NCI-H1105 (cell line): ENCODE measurements around the gene ADCY2.

ENCODE experiments used
- DNase-seq: peaks from one replicate; lab custom pipeline; 2025; lab: John Stamatoyannopoulos, UW

The ADCY2 gene

GRCh38 chr5:7503564-7503963 lies 107.6 kb downstream of the ADCY2 start:
- DNase-seq, result no peak

DNA sequence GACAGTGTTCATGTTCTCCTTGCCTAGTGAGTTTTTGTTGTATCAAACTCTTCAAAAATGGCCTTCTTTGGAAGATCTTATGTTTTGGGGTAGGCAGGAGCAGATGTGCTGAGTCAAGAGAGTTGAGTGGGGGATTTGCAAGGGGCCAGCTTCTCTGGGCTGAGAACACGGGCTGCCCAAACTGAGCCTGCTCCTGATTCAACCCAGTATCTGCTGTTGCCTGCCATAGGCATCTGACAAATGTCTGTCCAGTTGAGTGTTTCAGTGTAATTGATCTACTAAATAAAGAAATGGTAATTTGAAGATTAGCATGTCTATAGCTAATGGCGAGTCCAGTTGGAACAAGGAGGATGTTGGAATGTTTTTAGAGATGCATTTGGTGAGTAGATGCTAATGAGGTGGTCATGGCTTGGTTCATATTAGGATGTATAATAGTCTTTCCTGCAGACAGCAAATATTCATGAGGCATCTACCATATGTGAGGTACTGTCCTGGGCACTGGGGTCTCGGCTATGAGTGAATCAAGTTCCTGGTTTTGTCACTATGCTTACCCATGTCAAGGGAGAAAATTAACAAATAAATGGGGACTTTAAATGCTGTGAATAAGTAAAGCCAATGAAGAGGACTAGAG lies 119.5 kb downstream of the ADCY2 start:
- DNase-seq, result no peak

DNA sequence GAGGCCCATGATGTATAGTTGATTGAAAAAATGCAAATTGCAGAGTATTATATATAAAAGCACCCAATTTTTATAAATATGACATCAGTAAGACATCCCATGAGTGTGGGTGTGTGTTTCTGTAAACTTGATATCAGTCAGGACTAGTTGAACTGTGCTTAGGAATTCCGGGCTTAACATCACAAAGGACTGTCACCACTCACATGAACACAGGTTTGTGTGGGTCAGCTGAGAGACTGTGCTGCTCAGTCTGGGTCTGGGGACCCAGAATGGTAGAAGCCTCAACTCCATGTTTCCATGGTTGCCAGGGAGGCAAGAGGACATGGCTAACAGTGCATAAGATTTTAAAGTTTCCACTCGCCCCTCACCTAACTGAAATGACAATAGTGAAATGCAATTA lies 120.3 kb downstream of the ADCY2 start:
- no peak for DNase-seq

DNA sequence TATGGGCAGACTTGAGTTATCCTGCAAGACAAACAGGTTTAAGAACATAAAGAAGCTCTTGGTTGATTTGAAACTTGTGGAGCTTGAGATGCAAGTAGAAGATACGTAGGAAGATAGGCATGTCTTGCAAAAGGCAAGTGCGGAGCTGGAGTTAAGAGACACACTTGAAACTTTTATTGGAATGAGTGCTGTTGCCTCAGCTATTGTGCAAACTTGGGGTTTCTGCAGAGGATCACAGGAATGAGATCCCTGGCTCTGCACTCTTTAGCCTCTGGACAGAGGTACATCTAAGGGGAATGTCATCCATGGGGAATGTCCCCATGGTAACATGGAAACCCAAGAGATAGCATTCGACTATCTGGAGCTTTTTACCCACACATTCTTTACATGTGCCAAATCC lies 121.1 kb downstream of the ADCY2 start:
- no peak for DNase-seq

DNA sequence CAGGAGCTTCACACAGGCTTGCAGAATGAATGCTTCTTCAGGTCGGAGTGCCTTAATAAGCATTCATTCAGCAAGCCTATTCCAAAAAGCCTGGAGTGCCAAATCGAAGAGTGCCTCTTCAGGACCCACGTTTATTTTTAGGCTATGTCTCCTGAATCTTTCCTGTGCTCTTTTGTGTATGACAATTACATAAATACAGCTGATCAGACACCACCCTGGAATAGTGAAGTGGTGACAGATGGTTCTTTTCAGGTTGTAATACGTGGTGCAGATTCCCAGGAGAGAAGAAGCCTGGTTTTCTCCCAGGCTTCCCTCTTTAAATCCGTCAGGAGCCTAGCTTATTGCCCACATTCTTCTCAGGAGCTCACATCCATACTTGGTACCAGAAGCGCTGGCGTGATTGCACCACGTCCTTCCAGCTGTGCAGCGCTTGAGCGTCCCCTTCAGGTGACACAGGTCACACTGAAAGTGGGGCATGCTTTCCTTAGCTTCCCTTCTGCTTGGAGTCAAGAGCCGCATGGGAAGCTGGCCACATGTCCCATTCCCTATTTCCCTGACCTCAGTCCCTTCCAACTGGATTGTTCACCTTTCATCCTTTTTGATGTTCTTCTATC lies 123.1 kb downstream of the ADCY2 start:
- peak; percentile 67 for DNase-seq

DNA sequence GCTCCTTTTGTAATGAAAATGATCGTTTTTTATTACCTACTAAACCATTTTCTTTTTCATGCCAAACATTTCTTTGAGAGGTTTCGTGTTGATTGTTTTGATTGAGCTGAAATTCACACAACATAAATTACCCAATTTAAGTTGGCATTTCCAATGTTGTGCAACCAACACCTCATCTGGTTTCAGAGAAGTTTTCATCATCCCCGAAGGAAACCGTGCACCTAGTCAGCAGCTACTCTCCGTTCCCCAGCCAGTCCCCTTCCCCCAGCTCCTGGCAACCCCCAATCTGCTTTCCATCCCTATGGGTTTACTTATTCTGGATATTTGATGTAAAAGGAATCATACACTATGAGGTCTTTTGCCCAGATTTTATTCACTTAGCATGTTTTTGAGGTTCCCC lies 123.6 kb downstream of the ADCY2 start:
- DNase-seq, result no peak

GRCh38 chr5:7529880-7530279 lies 133.9 kb downstream of the ADCY2 start:
- no peak for DNase-seq

GRCh38 chr5:7533941-7534340 lies 138.0 kb downstream of the ADCY2 start:
- DNase-seq, result no peak

- DNase-seq, result no peak
Observed at GRCh38 chr5:7534505-7534904, 138.6 kb downstream of the ADCY2 start.

- no peak for DNase-seq
Observed at GRCh38 chr5:7537573-7537972, 141.6 kb downstream of the ADCY2 start.

DNA sequence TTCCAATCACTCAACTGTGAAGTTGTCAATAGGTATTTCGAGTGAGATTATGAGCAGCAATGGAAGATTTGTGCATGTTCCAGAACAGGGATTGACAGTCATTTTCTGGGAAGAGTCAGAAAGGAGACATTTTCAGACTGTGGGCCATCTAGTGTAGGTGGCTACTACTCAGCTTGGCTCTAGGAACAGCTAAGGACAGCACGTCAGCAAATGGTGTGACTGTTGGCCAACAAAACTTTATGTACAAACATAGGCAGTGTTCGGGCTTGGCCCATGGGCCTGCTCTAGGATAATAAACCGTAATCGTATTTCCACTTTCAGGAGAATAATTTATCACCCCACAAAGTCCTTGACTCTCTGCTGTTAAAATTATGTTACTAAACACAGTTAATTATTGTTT lies 143.6 kb downstream of the ADCY2 start:
- no peak for DNase-seq

GRCh38 chr5:7540736-7541485 lies 145.0 kb downstream of the ADCY2 start:
- no peak for DNase-seq

DNA sequence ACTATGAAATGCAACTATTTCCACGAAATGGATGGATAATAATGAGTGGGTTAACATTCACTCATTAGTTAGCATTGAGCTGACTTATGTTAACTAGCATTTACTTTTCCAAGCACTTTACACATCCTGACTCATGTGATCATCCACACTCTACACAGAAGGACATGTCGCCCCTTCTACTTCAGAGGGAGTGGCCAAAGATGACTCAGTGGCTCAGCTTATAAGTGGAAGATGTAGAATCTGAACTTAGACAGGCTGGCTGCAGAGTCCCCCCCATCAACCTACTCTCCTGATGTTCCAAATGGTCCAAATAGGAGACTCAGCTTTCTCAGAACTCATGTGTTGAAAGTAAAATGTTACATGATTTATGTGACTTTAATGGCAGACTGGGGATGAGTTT lies 146.0 kb downstream of the ADCY2 start:
- no peak for DNase-seq

GRCh38 chr5:7546555-7546954 lies 150.6 kb downstream of the ADCY2 start:
- DNase-seq, result no peak

DNA sequence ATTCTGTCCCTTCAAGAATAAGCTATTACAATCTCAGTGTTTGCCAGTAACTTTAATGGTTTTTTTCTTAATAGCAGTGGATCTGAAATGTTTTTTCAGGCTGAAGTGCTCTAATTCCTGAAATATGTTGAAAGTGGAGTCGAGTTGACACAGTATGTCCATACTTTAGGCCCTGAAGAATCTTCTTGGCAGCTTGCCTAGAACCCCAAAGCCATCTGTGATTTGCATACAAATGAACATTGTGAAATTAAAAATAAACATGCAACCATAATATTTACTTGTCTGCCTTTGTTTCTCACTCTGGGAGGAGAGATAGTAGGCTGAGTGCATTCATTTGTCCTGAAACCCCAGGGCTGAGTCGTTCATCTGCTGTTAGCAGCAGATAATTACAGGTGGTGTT lies 152.7 kb downstream of the ADCY2 start:
- peak; percentile 92 for DNase-seq

GRCh38 chr5:7565559-7565958 lies 169.6 kb downstream of the ADCY2 start:
- DNase-seq, result no peak

- no peak for DNase-seq
Observed at GRCh38 chr5:7576023-7576715, 180.2 kb downstream of the ADCY2 start.

- no peak for DNase-seq
Observed at GRCh38 chr5:7577381-7577780, 181.4 kb downstream of the ADCY2 start.

DNA sequence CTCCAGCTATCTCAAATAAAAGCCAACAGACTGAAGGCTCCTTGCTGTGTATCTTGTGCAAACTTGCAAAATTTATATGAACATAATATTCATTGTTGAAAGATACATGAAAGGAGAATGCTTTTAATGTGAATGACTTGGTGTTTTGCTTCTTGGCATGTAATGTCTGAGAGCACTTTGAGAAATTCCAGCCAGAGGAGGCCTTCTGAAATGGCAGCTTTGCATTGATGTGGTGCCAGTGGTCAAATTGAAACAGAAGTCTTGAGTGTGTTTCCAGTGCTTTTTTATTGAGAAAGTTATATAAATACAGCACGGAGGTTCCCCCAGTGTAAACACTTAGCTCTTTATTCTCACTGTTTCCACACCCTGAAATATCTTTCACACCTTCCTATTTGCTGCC lies 182.1 kb downstream of the ADCY2 start:
- no peak for DNase-seq

DNA sequence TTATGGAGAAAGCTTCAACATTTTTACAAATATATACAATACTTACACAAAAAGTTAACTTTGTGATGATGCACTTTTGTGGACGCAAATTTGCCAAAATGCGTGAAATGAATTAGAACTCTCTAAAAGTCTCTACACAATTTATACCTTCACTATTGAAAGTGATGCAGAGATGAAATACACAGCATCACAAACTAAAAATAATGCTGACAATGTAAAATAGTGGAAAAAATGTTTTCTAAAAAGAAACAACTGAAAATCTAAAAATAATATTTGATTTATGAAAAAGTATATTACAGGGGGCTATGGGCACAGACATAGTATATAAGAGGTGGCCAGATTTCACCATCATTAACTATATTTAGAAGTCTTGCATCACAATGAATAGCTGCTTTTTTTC lies 188.8 kb downstream of the ADCY2 start:
- DNase-seq, result no peak

DNA sequence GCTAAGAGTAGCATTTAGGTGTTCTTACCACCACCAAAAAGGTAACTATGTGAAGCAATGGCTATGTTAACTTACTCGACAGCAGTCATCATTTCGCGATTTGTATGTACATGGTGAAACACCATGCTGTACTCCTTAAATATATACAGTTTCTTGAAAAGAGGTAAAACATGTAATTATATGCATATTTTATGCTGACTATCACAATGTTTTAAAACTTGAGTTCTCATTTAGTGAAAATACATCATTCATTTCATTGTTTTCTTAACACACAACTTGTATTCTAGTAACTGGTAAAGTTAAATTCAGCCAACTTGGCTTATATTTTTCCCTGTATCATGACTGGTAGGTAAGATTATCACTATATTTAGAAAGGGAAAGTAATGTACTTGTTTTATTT lies 189.9 kb downstream of the ADCY2 start:
- DNase-seq, result no peak

- DNase-seq, result no peak
Observed at GRCh38 chr5:7586480-7586879, 190.5 kb downstream of the ADCY2 start.

DNA sequence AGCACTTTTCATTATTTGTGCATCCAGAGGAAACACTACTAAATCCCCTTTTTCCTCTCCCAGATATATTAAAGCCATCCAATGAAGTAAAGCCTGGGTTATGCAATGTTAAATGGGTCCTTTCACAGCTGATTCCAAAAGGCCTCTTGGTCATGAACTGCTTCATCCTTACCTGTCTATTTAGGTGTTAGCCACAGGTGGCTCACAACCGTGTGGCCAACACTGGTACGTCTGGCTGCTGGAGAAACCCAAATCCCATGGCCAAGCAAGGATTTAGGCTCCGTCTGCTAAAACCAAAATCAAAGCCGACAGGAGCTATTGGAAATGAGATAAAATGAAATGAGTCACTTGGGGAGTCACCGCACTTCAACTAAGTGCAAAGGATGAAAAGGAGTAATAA lies 193.9 kb downstream of the ADCY2 start:
- no peak for DNase-seq
